IMR-90 (cell line): ENCODE measurements around the gene ZBTB39.

ENCODE experiments used
- POLR2A ChIP-seq: IDR thresholded peaks from 2 replicates; pipeline ENCODE4 v1.6.1; 2012; ENCODE audit warnings: mild to moderate bottlenecking, low read depth, low read length
- RAD21 ChIP-seq: IDR thresholded peaks from 2 replicates; pipeline ENCODE4 v1.6.1; 2012; ENCODE audit warnings: low read length, improper control_type of control experiment
- TF ChIP-seq, protein P1 (sequence below): conservative IDR thresholded peaks from 2 replicates; pipeline ENCODE4 v1.5.1; 2012; ENCODE audit warnings: mild to moderate bottlenecking, low read depth, low read length, improper control_type of control experiment

- TF ChIP-seq RAD21 (no peak), POLR2A (no peak)
- TF ChIP-seq, protein P1, sequence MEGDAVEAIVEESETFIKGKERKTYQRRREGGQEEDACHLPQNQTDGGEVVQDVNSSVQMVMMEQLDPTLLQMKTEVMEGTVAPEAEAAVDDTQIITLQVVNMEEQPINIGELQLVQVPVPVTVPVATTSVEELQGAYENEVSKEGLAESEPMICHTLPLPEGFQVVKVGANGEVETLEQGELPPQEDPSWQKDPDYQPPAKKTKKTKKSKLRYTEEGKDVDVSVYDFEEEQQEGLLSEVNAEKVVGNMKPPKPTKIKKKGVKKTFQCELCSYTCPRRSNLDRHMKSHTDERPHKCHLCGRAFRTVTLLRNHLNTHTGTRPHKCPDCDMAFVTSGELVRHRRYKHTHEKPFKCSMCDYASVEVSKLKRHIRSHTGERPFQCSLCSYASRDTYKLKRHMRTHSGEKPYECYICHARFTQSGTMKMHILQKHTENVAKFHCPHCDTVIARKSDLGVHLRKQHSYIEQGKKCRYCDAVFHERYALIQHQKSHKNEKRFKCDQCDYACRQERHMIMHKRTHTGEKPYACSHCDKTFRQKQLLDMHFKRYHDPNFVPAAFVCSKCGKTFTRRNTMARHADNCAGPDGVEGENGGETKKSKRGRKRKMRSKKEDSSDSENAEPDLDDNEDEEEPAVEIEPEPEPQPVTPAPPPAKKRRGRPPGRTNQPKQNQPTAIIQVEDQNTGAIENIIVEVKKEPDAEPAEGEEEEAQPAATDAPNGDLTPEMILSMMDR, result no peak
Observed at GRCh38 chr12:57029457-57029856, 23.1 kb upstream of the ZBTB39 start.
